ENCODE measurements around the gene AFF3. TPM values are rescaled to one million over a fixed set of nuclear protein-coding genes. Genes with fewer than 3 reads are reported as not detected.

AFF3 gene
- total and polyA plus RNA-seq, 2 of the 8 experiments (the other 6 are each of a cell fraction or from before 2014, with no cell fraction given): 0.27 to 3.0 TPM

DNA sequence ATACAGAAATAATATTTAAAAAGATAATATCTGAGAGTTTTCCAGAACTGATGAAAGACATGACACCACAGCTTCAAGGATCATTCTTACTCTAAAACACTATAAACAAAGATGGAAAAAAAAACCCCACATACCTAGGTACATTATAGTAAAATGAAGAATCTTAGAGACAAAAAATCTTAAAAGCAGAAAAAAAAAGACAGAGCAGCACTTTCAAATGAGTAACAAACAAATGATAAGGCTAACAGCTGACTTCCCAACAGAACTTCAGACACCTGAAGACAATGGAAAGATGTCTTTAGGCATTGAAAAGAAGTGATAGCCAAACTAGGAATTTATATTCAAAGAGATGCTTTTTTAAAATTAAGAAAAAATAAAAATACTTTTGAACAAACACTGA, 21.2 kb upstream of the AFF3 start:
- no peak overlapping the region for H2BK20ac ChIP-seq (ENCODE audit: low read length)
- no peak overlapping the region for H3K4me3 ChIP-seq (ENCODE audit: extremely low read depth in 1 of 4, insufficient read depth in 2 of 4, low read depth in 3 of 4, low read length in 4 of 4)
- H3K27me3 ChIP-seq (replicated peaks in 1 of 4; ENCODE audit: control insufficient read depth in 3 of 4, extremely low read depth in 1 of 4, insufficient read depth in 3 of 4, low read length in 3 of 4): peaks cover 0 to 1% (median 0%) of the 10 kb centered on the region in 4 experiments; a peak in 2 of 7 replicates
- no peaks in the 10 kb centered on the region for H3K36me3 ChIP-seq (ENCODE audit: control insufficient read depth in 2 of 4, insufficient read depth in 4 of 4, low read length in 3 of 4)
- no peak overlapping the region for H3K4me2 ChIP-seq (ENCODE audit: insufficient read depth in 1 of 2, low read depth in 2 of 2, low read length in 2 of 2)
- FAIRE-seq (no peak), DNase-seq (ENCODE audit: low read depth in 1 of 2, low spot score in 2 of 2) (no peak)
- H3K79me2 ChIP-seq (ENCODE audit: control insufficient read depth in 1 of 2, insufficient read depth in 2 of 2, low read length in 2 of 2): no peaks in the 10 kb centered on the region
- no peak overlapping the region for H2AK5ac ChIP-seq (ENCODE audit: low read depth, low read length)
- no peak overlapping the region for H2AFZ ChIP-seq (ENCODE audit: low read length)
- ChIA-PET POLR2A (ENCODE audit: partially characterized antibody) (no interaction called here), CTCF (ENCODE audit: partially characterized antibody) (no interaction called here)
- H3K9me3 ChIP-seq (ENCODE audit: insufficient read depth in 2 of 2, low read depth in 1 of 2, low read length in 1 of 2): peaks cover 8 to 14% of the 10 kb centered on the region in 2 experiments; a peak in 2 of 4 replicates
- no peak overlapping the region for H3K18ac ChIP-seq (ENCODE audit: extremely low read depth, low read length)
- H3K56ac ChIP-seq (replicated peaks; ENCODE audit: insufficient read length, low read depth, low read length): no peak overlapping the region
- H2BK120ac ChIP-seq (replicated peaks; ENCODE audit: low read depth, low read length): no peak overlapping the region
- no peak overlapping the region for H3K23ac ChIP-seq (ENCODE audit: insufficient read length)
- H3K79me1 ChIP-seq (ENCODE audit: low read depth, low read length): no peaks in the 10 kb centered on the region
- no peak overlapping the region for H3K4ac ChIP-seq (replicated peaks; ENCODE audit: insufficient read length, low read depth, low read length)
- no peaks in the 10 kb centered on the region for H4K20me1 ChIP-seq (replicated peaks in 1 of 2; ENCODE audit: control insufficient read depth in 1 of 2, insufficient read depth in 2 of 2, low read length in 2 of 2)
- no peak overlapping the region for H2BK5ac ChIP-seq (ENCODE audit: low read depth, low read length)
- no peak overlapping the region for H3K9ac ChIP-seq (replicated peaks in 1 of 4; ENCODE audit: extremely low read depth in 1 of 4, low read depth in 3 of 4, low read length in 3 of 4)
- H3K27ac ChIP-seq (ENCODE audit: low read depth, low read length): no peak overlapping the region
- no peak overlapping the region for H3K14ac ChIP-seq (ENCODE audit: insufficient read length)
- no peak overlapping the region for H4K8ac ChIP-seq (ENCODE audit: extremely low read depth, insufficient read depth, low read length)
- no peak overlapping the region for H2BK15ac ChIP-seq (ENCODE audit: low read length)
- no peaks in the 10 kb centered on the region for H3K4me1 ChIP-seq (replicated peaks in 1 of 4; ENCODE audit: control insufficient read depth in 3 of 4, insufficient read depth in 4 of 4, low read length in 3 of 4)
- H2BK12ac ChIP-seq (ENCODE audit: low read depth, low read length): no peak overlapping the region
- H4K91ac ChIP-seq (replicated peaks; ENCODE audit: insufficient read length, low read length): no peak overlapping the region
- H3K23me2 ChIP-seq (ENCODE audit: low read depth, low read length): peaks cover under 1% of the 10 kb centered on the region; the same call in 1 of the 2 replicates
- no peak overlapping the region for H4K5ac ChIP-seq (ENCODE audit: insufficient read length, low read depth, low read length)
- no peak for TF ChIP-seq RNF2 (IDR thresholded peaks at IDR 0.05; ENCODE audit: borderline replicate concordance, low read depth, low read length, missing control alignments, poor library complexity, severe bottlenecking)
- no peak for TF ChIP-seq TBP (IDR thresholded peaks at IDR 0.05; ENCODE audit: low read depth, low read length)
- TF ChIP-seq, protein P1, sequence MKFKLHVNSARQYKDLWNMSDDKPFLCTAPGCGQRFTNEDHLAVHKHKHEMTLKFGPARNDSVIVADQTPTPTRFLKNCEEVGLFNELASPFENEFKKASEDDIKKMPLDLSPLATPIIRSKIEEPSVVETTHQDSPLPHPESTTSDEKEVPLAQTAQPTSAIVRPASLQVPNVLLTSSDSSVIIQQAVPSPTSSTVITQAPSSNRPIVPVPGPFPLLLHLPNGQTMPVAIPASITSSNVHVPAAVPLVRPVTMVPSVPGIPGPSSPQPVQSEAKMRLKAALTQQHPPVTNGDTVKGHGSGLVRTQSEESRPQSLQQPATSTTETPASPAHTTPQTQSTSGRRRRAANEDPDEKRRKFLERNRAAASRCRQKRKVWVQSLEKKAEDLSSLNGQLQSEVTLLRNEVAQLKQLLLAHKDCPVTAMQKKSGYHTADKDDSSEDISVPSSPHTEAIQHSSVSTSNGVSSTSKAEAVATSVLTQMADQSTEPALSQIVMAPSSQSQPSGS (IDR thresholded peaks at IDR 0.05; ENCODE audit: low read length): no peak
- no peak for TF ChIP-seq EZH2 (IDR thresholded peaks at IDR 0.05; ENCODE audit: low read depth, low read length, severe bottlenecking)
- TF ChIP-seq ASH2L (IDR thresholded peaks at IDR 0.05; ENCODE audit: low read length): no peak
- TF ChIP-seq PHF8 (conservative IDR thresholded peaks at IDR 0.05; ENCODE audit: low read depth, low read length): no peak
- no peak for TF ChIP-seq NANOG (IDR thresholded peaks at IDR 0.05; ENCODE audit: insufficient read depth, low read depth, low read length, poor library complexity, severe bottlenecking)
- no peak for TF ChIP-seq RXRA (IDR thresholded peaks at IDR 0.05; ENCODE audit: insufficient read depth, low read depth, low read length)
- no peak for TF ChIP-seq CTBP2 (IDR thresholded peaks at IDR 0.05; ENCODE audit: borderline replicate concordance, insufficient read depth, insufficient read length, low read length)
- TF ChIP-seq SIX5 (IDR thresholded peaks at IDR 0.05; ENCODE audit: low read depth, low read length): no peak
- TF ChIP-seq BACH1 (IDR thresholded peaks at IDR 0.05; ENCODE audit: low read length): no peak
- no peak for TF ChIP-seq GABPA (IDR thresholded peaks at IDR 0.05; ENCODE audit: borderline replicate concordance, insufficient read depth, low read length)
- TF ChIP-seq SIRT6 (IDR thresholded peaks at IDR 0.05; ENCODE audit: low read length): no peak
